ENCODE results near the gene XIAP.
A peak's percentile ranks its signal among the peaks of the same experiment; 100 is the strongest.
"Not testable (repeated sequence)": the region's sequence is repeated elsewhere in the genome, so short reads cannot be mapped to it uniquely, and the experiment has no call there.

Gene XIAP

GRCh38 chrX:123859846-123860838, at the start of gene XIAP:
TSS of gene XIAP (plus strand) at chrX:123860053. CDS start at chrX:123885663, 25,610 bp downstream.
- peak within 1 kb of the TSS; percentile 86 for H3K4me3 ChIP-seq (ENCODE audit: low read depth, low read length)
- peaks cover 8% of the 10 kb centered on the region for H3K4me1 ChIP-seq (ENCODE audit: control insufficient read depth, insufficient read depth, low read length)
- H3K36me3 ChIP-seq (ENCODE audit: control insufficient read depth, insufficient read depth, low read length) = peaks cover 6% of the 10 kb centered on the region; the same call in 1 of the 2 replicates
- no peaks in the 10 kb centered on the region; the same call in 1 of the 2 replicates for H3K9me3 ChIP-seq (ENCODE audit: control insufficient read depth, insufficient read depth, low read depth, low read length)
- H3K9ac ChIP-seq (ENCODE audit: low read length) = peak within 1 kb of the TSS; percentile 88
- peak within 1 kb of the TSS; percentile 91 for H3K27ac ChIP-seq (ENCODE audit: low read depth, low read length)
- H3K27me3 ChIP-seq (ENCODE audit: control insufficient read depth, insufficient read depth, low read length) = no peaks in the 10 kb centered on the region

- Histone ChIP-seq H3K9ac (ENCODE audit: low read length) (no peak overlapping the region), H3K27ac (ENCODE audit: low read depth, low read length) (no peak overlapping the region), H3K4me3 (ENCODE audit: low read depth, low read length) (no peak overlapping the region)
Observed at GRCh38 chrX:123814343-123814742, 45.5 kb upstream of the XIAP start.

DNA sequence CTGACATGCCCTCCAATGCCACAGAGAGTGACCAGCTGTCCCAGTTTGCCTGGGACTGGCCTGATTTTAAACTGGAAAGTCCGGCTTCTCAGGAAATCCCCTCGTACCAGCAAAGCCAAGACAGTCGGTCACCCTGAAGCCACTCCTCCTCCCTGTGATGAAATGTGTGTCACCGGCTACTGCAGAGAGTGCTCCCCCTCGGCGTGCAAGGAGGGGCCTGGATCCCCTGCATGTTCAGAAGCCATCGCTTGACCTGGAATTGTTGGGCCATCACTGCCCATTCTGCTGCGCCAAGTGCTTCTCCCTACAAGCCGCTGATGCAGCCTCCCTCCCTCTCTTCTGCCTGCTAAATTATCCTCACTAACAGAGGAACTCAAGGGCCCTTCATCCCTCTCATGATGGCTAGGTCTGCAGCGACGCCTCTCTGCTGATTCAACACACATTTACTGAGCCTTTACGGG, 44.9 kb upstream of the XIAP start:
- peak overlapping the region; percentile 11 for H3K9ac ChIP-seq (ENCODE audit: low read length)
- not testable (repeated sequence) for H3K4me3 ChIP-seq (ENCODE audit: low read depth, low read length)

More at GRCh38 chrX:123814343-123814742, 45.5 kb upstream of the XIAP start:
- Histone ChIP-seq H3K27me3 (ENCODE audit: control insufficient read depth, insufficient read depth, low read length) (no peaks in the 10 kb centered on the region), H3K9me3 (ENCODE audit: control insufficient read depth, insufficient read depth, low read depth, low read length) (peaks cover 8% of the 10 kb centered on the region), H3K4me1 (ENCODE audit: control insufficient read depth, insufficient read depth, low read length) (peaks cover 6% of the 10 kb centered on the region; the same call in 1 of the 2 replicates), H3K36me3 (ENCODE audit: control insufficient read depth, insufficient read depth, low read length) (no peaks in the 10 kb centered on the region)

GRCh38 chrX:123817288-123817894, 42.5 kb upstream of the XIAP start:
- H3K4me3 ChIP-seq (ENCODE audit: low read depth, low read length) = no peak overlapping the region
- H3K27me3 ChIP-seq (ENCODE audit: control insufficient read depth, insufficient read depth, low read length) = no peaks in the 10 kb centered on the region
- no peak overlapping the region for H3K27ac ChIP-seq (ENCODE audit: low read depth, low read length)
- H3K36me3 ChIP-seq (ENCODE audit: control insufficient read depth, insufficient read depth, low read length) = no peaks in the 10 kb centered on the region
- peaks cover 6% of the 10 kb centered on the region; the same call in 1 of the 2 replicates for H3K4me1 ChIP-seq (ENCODE audit: control insufficient read depth, insufficient read depth, low read length)
- H3K9me3 ChIP-seq (ENCODE audit: control insufficient read depth, insufficient read depth, low read depth, low read length) = peaks cover 13% of the 10 kb centered on the region
- no peak overlapping the region for H3K9ac ChIP-seq (ENCODE audit: low read length)

More for the DNA sequence above, 44.9 kb upstream of the XIAP start:
- not testable (repeated sequence) for H3K9me3 ChIP-seq (ENCODE audit: control insufficient read depth, insufficient read depth, low read depth, low read length); H3K4me1 ChIP-seq (ENCODE audit: control insufficient read depth, insufficient read depth, low read length); H3K36me3 ChIP-seq (ENCODE audit: control insufficient read depth, insufficient read depth, low read length); H3K27ac ChIP-seq (ENCODE audit: low read depth, low read length); H3K27me3 ChIP-seq (ENCODE audit: control insufficient read depth, insufficient read depth, low read length)

DNA sequence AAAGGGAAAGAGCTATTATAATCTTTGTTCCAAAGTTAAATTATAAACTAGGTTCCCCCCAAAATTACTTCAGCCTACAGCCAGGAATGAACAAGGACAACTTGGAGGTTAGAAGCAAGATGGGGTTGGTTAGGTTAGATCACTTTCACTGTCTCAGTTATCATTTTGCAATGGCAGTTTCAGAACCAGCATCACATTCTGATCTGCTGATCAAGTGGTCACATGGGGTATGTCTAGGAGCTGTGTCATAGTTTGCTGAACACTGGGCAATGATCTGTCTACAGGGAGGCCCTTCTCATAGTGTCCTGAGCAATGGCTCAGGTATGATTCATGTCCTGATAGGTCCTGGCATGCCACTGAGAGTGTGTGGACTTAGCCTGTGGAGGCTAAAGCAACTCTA, 41.6 kb upstream of the XIAP start:
- H3K27me3 ChIP-seq (ENCODE audit: control insufficient read depth, insufficient read depth, low read length) = no peaks in the 10 kb centered on the region
- no peak overlapping the region for H3K4me3 ChIP-seq (ENCODE audit: low read depth, low read length)
- no peak overlapping the region for H3K27ac ChIP-seq (ENCODE audit: low read depth, low read length)
- no peak overlapping the region for H3K9ac ChIP-seq (ENCODE audit: low read length)
- peaks cover 13% of the 10 kb centered on the region for H3K9me3 ChIP-seq (ENCODE audit: control insufficient read depth, insufficient read depth, low read depth, low read length)
- peaks cover 6% of the 10 kb centered on the region; the same call in 1 of the 2 replicates for H3K4me1 ChIP-seq (ENCODE audit: control insufficient read depth, insufficient read depth, low read length)
- H3K36me3 ChIP-seq (ENCODE audit: control insufficient read depth, insufficient read depth, low read length) = no peaks in the 10 kb centered on the region

DNA sequence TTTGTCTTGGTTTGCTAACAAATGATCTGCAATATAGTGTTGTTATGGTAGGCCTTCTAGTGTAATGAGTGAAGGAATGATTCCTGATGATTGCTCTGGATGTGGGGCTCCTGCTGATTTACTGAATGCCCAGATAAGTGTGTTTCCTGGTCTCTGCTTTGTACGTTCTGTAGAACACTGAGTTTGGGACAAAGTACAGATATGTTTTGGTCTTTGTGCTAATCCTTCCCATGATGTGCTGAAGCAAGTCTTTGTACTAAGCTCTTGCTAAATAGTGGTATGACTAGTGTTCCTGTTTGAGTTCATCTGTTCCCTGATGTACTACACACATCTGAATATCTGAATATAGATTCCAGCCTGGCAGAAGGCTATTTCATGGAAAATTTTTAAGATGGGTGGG, 36.9 kb upstream of the XIAP start:
- H3K36me3 ChIP-seq (ENCODE audit: control insufficient read depth, insufficient read depth, low read length) = no peaks in the 10 kb centered on the region
- H3K27ac ChIP-seq (ENCODE audit: low read depth, low read length) = no peak overlapping the region
- H3K9ac ChIP-seq (ENCODE audit: low read length) = no peak overlapping the region

DNA sequence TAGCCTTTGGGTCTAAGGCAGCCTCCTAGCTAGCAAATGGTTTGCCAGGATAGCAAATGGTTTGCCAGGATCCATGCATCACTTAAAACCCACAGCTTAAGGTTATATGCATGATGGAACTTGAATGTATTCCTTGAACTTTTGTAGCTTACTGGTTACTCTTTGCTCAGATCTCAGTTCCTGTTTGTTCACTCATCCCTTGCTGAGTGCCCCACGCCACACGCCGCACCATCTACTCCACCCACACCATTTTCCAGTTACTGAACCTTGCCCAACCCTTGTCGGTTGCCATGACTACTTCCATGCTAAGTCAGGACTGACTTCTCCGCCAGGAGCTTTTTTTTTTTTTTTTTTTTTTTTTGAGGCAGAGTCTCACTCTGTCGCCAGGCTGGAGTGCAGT, 29.5 kb upstream of the XIAP start:
- Histone ChIP-seq H3K9me3 (ENCODE audit: control insufficient read depth, insufficient read depth, low read depth, low read length) (peaks cover 3% of the 10 kb centered on the region; the same call in 1 of the 2 replicates), H3K9ac (ENCODE audit: low read length) (no peak overlapping the region), H3K27me3 (ENCODE audit: control insufficient read depth, insufficient read depth, low read length) (no peaks in the 10 kb centered on the region), H3K27ac (ENCODE audit: low read depth, low read length) (no peak overlapping the region), H3K4me3 (ENCODE audit: low read depth, low read length) (no peak overlapping the region), H3K4me1 (ENCODE audit: control insufficient read depth, insufficient read depth, low read length) (peaks cover 6% of the 10 kb centered on the region), H3K36me3 (ENCODE audit: control insufficient read depth, insufficient read depth, low read length) (no peaks in the 10 kb centered on the region)

More for the DNA sequence above, 36.9 kb upstream of the XIAP start:
- H3K4me1 ChIP-seq (ENCODE audit: control insufficient read depth, insufficient read depth, low read length) = peaks cover 11% of the 10 kb centered on the region
- no peaks in the 10 kb centered on the region for H3K27me3 ChIP-seq (ENCODE audit: control insufficient read depth, insufficient read depth, low read length)
- H3K4me3 ChIP-seq (ENCODE audit: low read depth, low read length) = no peak overlapping the region
- peaks cover 16% of the 10 kb centered on the region for H3K9me3 ChIP-seq (ENCODE audit: control insufficient read depth, insufficient read depth, low read depth, low read length)

DNA sequence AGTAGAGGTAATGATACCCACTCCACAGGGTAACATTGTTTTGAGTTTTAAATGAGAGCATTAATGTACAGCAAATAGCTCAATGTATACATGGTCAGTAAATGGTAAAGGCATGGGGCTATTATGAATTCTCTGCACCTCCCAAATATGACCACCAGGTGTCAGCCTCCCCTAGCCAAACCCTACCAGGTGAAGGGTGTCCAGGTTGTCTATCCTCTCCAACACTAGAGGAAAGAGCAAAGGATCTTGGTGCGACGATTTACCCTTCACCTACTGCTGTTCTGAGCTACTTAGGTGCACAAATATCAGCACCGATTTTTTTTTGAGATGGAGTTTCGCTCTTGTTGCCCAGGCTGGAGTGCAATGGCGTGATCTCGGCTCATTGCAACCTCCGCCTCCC, 26.5 kb upstream of the XIAP start:
- H3K27ac ChIP-seq (ENCODE audit: low read depth, low read length) = no peak overlapping the region
- H3K4me3 ChIP-seq (ENCODE audit: low read depth, low read length) = no peak overlapping the region

DNA sequence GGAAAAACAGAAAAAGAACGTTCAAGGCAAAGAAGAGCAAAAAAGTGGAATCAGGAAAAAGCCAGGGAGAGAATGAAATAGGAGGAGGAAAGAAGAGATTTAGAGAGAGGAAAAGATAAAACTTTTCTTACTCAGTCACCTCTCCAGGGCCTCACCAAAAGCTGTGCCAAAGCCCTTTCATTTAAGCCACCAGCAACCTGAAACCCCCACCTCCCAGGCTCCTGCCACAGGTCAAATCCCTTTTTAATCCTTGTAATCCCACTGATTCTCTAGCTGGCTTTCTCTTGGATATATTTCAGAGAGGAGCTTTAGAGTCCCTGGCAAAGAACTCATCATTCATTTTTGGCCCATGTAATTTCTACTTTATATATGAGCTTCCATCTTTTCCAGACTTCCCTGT, 25.7 kb upstream of the XIAP start:
- Histone ChIP-seq H3K4me1 (ENCODE audit: control insufficient read depth, insufficient read depth, low read length) (peaks cover 5% of the 10 kb centered on the region; the same call in 1 of the 2 replicates), H3K9ac (ENCODE audit: low read length) (no peak overlapping the region), H3K27me3 (ENCODE audit: control insufficient read depth, insufficient read depth, low read length) (no peaks in the 10 kb centered on the region), H3K36me3 (ENCODE audit: control insufficient read depth, insufficient read depth, low read length) (no peaks in the 10 kb centered on the region), H3K9me3 (ENCODE audit: control insufficient read depth, insufficient read depth, low read depth, low read length) (no peaks in the 10 kb centered on the region), H3K27ac (ENCODE audit: low read depth, low read length) (no peak overlapping the region), H3K4me3 (ENCODE audit: low read depth, low read length) (no peak overlapping the region)

More for the DNA sequence above, 26.5 kb upstream of the XIAP start:
- H3K27me3 ChIP-seq (ENCODE audit: control insufficient read depth, insufficient read depth, low read length) = no peaks in the 10 kb centered on the region
- H3K9me3 ChIP-seq (ENCODE audit: control insufficient read depth, insufficient read depth, low read depth, low read length) = no peaks in the 10 kb centered on the region
- peaks cover 5% of the 10 kb centered on the region; the same call in 1 of the 2 replicates for H3K4me1 ChIP-seq (ENCODE audit: control insufficient read depth, insufficient read depth, low read length)
- H3K9ac ChIP-seq (ENCODE audit: low read length) = no peak overlapping the region
- H3K36me3 ChIP-seq (ENCODE audit: control insufficient read depth, insufficient read depth, low read length) = no peaks in the 10 kb centered on the region

DNA sequence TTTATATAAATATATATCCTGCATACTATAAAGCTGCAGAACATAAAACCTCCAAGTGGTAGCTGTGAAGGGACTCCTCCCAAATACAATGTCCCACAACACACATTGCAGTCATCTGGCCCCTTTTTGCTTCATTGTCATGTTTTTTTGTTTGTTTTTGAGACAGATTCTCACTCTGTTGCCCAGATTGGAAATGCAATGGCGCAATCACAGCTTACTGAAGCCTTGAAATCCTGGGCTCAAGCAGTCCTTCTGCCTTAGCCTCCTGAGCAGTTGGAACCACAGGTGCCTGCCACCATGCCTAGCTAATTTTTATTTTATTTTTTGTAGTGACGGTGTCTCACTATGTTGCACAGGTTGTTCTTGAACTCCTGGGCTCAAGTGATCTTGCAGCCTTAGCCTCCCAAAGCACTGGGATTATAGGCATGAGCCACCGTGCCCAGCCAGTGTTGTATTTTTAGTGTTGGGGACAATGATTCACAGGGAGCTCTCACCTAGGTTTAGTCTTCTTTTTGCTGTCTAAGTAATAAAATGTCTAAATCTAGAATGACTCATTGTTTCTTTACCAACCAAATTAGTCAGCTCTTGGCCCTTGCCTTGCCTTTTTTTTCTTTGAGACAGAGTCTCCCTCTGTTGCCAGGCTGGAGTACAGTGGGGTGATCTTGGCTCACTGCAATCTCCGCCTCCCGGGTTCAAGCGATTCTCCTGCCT, 24.0 kb upstream of the XIAP start:
- no peak overlapping the region for H3K27ac ChIP-seq (ENCODE audit: low read depth, low read length)
- H3K9me3 ChIP-seq (ENCODE audit: control insufficient read depth, insufficient read depth, low read depth, low read length) = no peaks in the 10 kb centered on the region
- peaks cover 5% of the 10 kb centered on the region; the same call in 1 of the 2 replicates for H3K4me1 ChIP-seq (ENCODE audit: control insufficient read depth, insufficient read depth, low read length)
- H3K36me3 ChIP-seq (ENCODE audit: control insufficient read depth, insufficient read depth, low read length) = no peaks in the 10 kb centered on the region
- no peak overlapping the region for H3K9ac ChIP-seq (ENCODE audit: low read length)
- H3K4me3 ChIP-seq (ENCODE audit: low read depth, low read length) = no peak overlapping the region
- H3K27me3 ChIP-seq (ENCODE audit: control insufficient read depth, insufficient read depth, low read length) = no peaks in the 10 kb centered on the region
